ENCODE measurements around the gene PAGR1. TPM values are rescaled to one million over a fixed set of nuclear protein-coding genes. Genes with fewer than 3 reads are reported as not detected.

PAGR1 gene
- total RNA-seq: 15.1 and 15.4 TPM in 2 replicates

DNA sequence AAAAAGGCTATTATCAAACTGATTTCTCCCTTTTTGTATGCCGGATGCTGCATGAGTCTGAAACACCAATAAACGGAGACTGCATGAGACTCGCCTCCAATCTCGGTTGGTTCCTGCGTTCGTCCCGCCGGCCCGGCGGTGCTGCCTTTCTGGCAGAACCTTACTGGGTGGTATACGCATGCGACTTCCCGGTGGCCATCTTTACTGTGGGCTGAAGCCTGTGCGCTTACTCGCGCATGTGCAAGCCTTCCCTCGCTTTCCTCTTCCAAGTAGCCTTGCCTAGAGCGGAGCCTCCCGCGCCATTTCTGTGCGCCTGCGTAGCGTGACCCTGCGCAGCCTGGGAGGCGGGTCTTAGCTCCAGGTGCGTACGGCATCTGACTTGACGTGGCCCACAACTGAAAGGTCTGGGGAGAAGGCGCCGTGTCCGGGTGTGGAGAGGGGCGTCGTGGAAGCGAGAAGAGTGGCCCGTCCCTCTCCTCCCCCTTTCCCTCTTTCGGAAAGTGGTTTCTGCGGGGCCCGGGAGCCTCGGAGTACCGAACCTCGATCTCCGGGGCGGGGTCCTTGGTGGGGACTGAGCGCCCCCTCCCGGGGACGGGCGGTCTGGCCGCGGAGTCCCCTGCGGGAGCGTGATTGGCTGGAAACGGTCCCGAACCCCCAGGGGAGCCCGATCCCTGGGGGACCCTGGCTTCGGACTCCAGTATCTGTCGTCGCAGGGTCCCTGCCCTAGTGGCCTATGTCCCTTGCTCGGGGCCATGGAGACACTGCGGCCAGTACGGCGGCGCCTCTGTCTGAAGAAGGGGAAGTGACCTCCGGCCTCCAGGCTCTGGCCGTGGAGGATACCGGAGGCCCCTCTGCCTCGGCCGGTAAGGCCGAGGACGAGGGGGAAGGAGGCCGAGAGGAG lies at the start of gene PAGR1:
Gene PAGR1 (plus strand): TSS at position 360 of the 901 bp plus-strand sequence. CDS start 374 bp downstream, at position 734.

DNA sequence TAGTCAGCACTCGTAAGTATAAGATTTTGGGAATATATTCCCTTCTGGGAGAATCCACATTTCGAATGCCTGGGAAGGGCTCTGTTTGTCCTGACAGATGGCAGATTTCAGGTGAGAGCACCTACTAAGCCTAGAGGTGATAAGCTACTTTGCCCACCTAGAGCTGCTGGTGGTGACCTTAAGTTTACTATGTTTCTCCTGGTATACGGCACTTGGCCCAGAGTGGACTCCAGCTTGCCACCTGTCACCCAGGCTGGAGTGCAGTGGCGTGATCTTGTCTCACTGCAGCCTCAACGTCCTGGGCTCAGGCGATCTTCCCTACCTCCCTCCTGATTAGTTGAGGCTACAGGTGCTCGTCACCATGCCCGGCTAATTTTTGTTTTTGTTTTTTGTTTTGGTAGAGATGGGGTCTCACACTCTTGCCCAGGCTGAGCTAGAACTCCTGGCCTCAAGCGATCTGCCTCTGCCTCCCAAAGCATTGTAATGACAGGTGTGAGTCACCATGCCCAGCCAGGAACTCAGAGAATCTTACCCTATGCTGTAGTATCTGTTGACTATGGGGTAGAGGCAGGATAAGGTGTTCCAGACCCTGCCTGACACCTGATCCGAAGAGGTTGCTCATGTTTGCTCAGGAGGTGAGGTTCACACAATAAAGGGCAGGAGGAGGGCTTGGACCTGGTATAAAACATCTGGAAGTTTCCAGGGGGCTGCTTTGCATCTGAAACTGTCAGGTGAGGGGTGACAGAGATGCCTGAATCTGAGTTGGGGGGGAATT lies 38.2 kb upstream of the PAGR1 start, which contains the start of gene ZG16:
Gene ZG16 (plus strand): TSS at position 681 of the 775 bp plus-strand sequence. CDS start 1,011 bp downstream, outside the sequence.

DNA sequence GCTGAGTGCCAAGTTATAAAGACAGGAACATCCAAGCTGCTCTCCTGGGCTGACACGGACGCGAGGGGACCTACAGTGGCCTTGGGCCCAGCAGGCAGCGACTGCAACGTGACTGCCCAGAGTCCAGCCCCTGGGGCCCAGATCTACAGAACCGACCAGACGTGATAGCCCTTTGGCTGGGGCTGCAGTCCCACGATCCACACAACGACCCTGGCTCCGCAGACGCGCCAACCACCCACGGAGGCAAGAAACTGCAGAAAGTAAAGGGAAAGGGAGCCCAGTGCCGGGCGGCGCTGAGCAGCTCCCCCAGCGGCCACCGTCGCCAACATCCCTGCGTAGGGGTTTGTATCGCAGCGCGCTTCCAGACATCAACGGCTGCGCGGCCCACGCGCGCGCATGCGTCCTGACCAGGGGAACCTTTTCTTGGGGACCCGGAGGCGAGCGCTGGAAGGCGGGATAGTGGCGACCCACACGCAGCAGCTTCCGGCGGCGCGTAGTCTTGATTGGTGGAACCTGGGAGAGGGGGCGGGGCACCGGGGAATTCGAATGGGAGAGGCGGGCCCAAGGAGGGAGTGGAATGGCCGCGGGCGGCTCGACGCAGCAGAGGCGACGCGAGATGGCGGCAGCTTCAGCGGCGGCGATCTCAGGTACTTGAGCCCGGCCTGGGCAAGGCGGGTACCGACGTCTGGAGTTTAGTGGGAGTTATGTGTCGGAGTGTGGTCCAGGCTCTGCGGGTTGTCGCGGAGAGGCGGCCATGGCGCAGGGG lies 25.6 kb upstream of the PAGR1 start, which contains the start of gene KIF22:
Gene KIF22 (plus strand): TSS at position 569 of the 766 bp plus-strand sequence. CDS start 9 bp downstream, at position 578.

DNA sequence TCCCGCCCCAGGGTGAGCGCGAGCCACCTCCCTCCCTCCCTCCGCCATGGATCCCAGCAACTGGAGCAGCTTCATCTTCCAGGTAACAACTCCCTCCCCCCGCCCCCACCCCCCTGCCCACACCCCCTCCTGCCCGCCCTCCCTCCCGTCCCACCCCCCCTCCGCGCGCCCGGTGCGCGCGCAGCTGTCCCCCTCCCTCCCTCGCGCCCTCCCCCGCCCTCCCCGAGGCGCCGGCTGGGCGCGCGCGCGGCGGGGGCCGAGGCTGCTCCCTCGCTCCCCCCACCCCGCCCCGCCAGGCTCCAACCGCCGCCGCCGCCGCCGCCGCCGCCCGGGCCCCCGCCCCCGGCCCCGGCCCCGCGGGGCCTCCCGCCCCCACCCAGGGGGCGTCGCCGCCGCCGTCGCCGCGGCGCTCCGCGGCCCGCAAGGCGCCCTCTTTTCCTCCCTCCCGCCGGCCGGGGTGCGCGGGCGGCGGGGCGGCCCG lies 9.8 kb upstream of the PAGR1 start, which contains the start of gene MAZ:
Gene MAZ (plus strand): TSS at position 431 of the 481 bp plus-strand sequence. CDS start 173 bp downstream, outside the sequence.

DNA sequence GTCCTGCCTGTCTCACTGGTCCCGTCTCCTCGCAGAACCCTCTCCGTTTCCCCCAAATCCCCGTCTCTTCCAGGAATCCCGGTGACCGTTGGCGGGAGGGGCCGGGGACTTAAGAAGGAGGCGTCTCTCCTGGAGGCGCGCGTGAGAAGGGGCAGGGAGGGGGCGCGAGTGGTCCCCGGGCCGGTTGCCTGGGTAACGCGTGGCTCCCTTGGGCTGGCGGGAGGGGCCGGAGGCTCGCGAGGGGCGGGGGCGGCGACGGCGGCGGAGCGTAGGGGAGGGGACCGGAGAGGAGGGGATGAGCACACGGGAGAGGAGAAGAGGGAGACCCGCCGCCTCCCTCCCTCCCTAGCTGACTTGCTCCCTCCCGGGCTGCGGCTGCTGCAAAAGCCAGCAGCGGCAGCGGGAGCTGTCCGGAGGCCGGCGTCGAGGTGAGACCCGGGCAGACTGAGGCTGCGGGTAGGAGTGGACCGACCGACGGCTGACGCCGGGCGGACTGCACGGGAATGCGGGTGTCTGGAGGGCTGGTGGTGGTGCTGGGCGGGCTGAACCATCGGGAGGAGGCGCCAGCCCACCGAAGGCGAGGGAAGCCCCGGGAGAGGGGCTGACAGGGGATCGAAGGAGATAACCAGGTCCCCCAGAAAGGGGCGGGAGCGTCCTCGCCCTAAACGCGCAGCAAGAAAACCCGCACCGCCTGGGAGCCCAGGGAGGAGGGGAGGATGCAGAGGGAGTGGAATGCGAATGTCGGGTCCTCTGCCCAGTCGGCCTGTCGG lies 3.9 kb upstream of the PAGR1 start, which contains the start of gene PRRT2:
Gene PRRT2 (plus strand): TSS at position 298 of the 770 bp plus-strand sequence. CDS start 862 bp downstream, outside the sequence.

DNA sequence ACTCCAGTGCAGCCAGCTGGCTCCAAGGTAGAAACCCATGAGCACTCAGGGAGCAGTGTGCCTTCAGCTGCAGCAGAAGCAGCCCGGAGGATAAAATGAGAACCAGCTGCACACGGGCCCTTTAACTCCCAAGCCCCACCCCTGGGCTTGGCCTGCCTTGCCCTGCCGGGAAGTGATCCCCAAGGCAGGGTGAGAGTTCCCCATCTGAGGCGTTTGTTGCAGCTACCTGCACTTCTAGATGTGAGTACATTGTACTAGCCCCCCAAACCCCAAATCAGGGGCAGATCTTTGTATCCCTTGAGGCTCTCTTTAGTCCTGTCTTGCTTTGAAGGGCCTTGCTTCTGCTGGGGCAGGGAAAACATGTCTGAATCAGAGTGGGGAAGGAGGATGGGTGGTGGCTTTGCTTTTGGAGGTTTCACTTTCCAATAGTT lies 4.3 kb downstream of the PAGR1 start, which contains the start of gene MVP:
Gene MVP (plus strand): TSS at position 192 of the 431 bp plus-strand sequence. CDS start 10,088 bp downstream, outside the sequence.

DNA sequence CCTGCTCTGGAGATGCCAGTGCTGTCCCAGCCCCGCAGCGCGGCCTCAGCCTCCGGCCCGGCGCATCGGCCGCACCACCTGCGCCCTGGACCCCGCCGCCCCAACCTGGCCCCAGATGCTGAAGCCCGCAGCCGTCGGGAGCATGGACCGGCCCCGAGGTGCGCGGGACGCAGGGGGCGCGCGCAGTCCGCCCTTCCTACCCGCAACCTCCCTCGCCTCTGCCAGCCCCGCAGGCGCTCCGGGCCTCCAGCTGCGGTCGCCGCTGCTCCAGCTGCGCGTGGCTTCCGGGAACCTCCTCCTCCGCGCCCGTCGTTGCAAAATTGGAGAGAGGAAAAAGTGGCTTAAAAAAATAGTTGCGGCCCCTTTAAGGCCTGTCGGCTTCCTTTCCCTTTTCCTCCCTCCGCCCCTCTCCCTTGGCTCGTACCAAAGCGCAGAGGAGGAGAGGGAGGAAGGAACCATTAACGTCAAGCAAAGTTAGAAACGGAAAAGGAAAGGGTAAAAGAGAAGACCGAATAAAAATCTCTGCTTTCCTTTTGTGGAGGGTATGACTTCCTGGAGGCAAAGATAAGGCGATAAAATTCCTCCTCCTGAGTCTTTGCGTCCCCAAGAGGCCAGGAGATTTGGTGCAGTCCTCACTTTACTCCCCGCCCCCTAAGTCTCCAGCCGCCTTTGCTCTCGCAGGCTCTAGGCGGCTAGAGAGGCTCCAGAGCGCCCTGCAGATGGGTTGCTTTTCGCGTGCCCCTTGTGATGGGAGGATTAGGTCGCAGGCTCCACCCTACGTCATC lies 47.1 kb downstream of the PAGR1 start, which contains the start of gene CDIPT:
Gene CDIPT (minus strand): TSS at position 343 of the 785 bp plus-strand sequence. CDS start 369 bp downstream, outside the sequence.

Other genes with a start within 250 kb of the PAGR1 start
- not detected in 2 replicates for gene SPN, start 152.9 kb upstream of the PAGR1 start, total RNA-seq
- 0.81 TPM in 1 of 2 replicates, not detected in the other for gene QPRT, start 137.0 kb upstream of the PAGR1 start, total RNA-seq
- gene C16orf54, start 70.2 kb upstream of the PAGR1 start, total RNA-seq: not detected in 2 replicates
- gene ZG16, start 37.9 kb upstream of the PAGR1 start, total RNA-seq: not detected in 2 replicates
- gene KIF22, start 25.4 kb upstream of the PAGR1 start, total RNA-seq: 38.6 and 60.5 TPM in 2 replicates
- 171 and 211 TPM in 2 replicates for gene MAZ, start 9.6 kb upstream of the PAGR1 start, total RNA-seq
- gene PRRT2, start 4.0 kb upstream of the PAGR1 start, total RNA-seq: 0.25 TPM in 1 of 2 replicates, not detected in the other
- gene MVP, start 4.3 kb downstream of the PAGR1 start, total RNA-seq: 223 and 253 TPM in 2 replicates
- gene CDIPT, start 47.1 kb downstream of the PAGR1 start, total RNA-seq: 63.0 and 90.8 TPM in 2 replicates
- gene SEZ6L2, start 83.4 kb downstream of the PAGR1 start, total RNA-seq: 0.65 and 5.9 TPM in 2 replicates
- gene ASPHD1, start 84.3 kb downstream of the PAGR1 start, total RNA-seq: 0.32 and 0.63 TPM in 2 replicates
- gene KCTD13, start 110.1 kb downstream of the PAGR1 start, total RNA-seq: 2.9 and 7.9 TPM in 2 replicates
- 52.2 and 80.0 TPM in 2 replicates for gene TMEM219, start 145.9 kb downstream of the PAGR1 start, total RNA-seq
- 98.1 and 119 TPM in 2 replicates for gene TAOK2, start 157.7 kb downstream of the PAGR1 start, total RNA-seq
- 6.6 and 8.2 TPM in 2 replicates for gene HIRIP3, start 179.5 kb downstream of the PAGR1 start, total RNA-seq
- gene INO80E, start 180.1 kb downstream of the PAGR1 start, total RNA-seq: 13.9 and 20.0 TPM in 2 replicates
- 0.32 and 0.63 TPM in 2 replicates for gene DOC2A, start 194.9 kb downstream of the PAGR1 start, total RNA-seq
- gene C16orf92, start 207.0 kb downstream of the PAGR1 start, total RNA-seq: not detected in 2 replicates
- gene TLCD3B, start 215.1 kb downstream of the PAGR1 start, total RNA-seq: 0.16 TPM in 1 of 2 replicates, not detected in the other
- gene ALDOA, start 249.6 kb downstream of the PAGR1 start, total RNA-seq: 249 and 321 TPM in 2 replicates